H1 (cell line): ENCODE measurements around the gene CCNY.

Source experiments
- CHD2 ChIP-seq: IDR thresholded peaks from 2 replicates; pipeline ENCODE4 v1.6.1; 2012; ENCODE audit warnings: low read length, improper control_type of control experiment
- CTCF ChIP-seq, 3 experiments: IDR thresholded peaks; 1 replicate in 2 of 3; 2 replicates in 1 of 3; pipeline versions ENCODE4 v1.5.1 to v1.6.1; 2011; ENCODE audit warnings: low read length in 3 of 3, mild to moderate bottlenecking in 3 of 3, inconsistent platforms in 2 of 3, low read depth in 1 of 3, moderate library complexity in 1 of 3; ENCODE audit not compliant: insufficient read depth in 1 of 3; ENCODE audit errors: control extremely low read depth in 1 of 3
- E2F6 ChIP-seq: IDR thresholded peaks from 2 replicates; pipeline ENCODE4 v1.6.1; 2012; ENCODE audit warnings: inconsistent platforms
- EZH2 ChIP-seq: fragments of 200-600 bp; sonication (generic); IDR thresholded peaks from 2 replicates; pipeline ENCODE4 v1.7.1; 2012; ENCODE audit warnings: low read depth, mild to moderate bottlenecking, moderate library complexity, low read length, inconsistent platforms; ENCODE audit not compliant: severe bottlenecking
- GABPA ChIP-seq: IDR thresholded peaks from 2 replicates; pipeline ENCODE4 v1.6.1; 2011; ENCODE audit warnings: mild to moderate bottlenecking, low read length, moderate library complexity, borderline replicate concordance; ENCODE audit not compliant: insufficient read depth
- JUND ChIP-seq: IDR thresholded peaks from 2 replicates; pipeline ENCODE4 v1.6.1; 2011; ENCODE audit warnings: mild to moderate bottlenecking, improper control_type of control experiment, low read length
- MAX ChIP-seq: IDR thresholded peaks from 2 replicates; pipeline ENCODE4 v1.6.1; 2012; ENCODE audit warnings: inconsistent platforms
- POLR2A ChIP-seq, 2 experiments: IDR thresholded peaks; 1 replicate in 1 of 2; 2 replicates in 1 of 2; pipeline ENCODE4 v1.6.1; 2011; ENCODE audit warnings: low read depth in 2 of 2, low read length in 2 of 2, mild to moderate bottlenecking in 2 of 2; ENCODE audit errors: control extremely low read depth in 1 of 2
- RAD21 ChIP-seq, 2 experiments: IDR thresholded peaks in 1 of 2; conservative IDR thresholded peaks in 1 of 2; 2 replicates each; pipeline ENCODE4 v1.6.1; 2011; ENCODE audit warnings: low read depth in 2 of 2, low read length in 2 of 2, improper control_type of control experiment in 1 of 2, inconsistent platforms in 1 of 2, mild to moderate bottlenecking in 1 of 2, moderate library complexity in 1 of 2
- RFX5 ChIP-seq: IDR thresholded peaks from 2 replicates; pipeline ENCODE4 v1.6.1; 2011; ENCODE audit warnings: low read depth, low read length, improper control_type of control experiment, borderline replicate concordance
- RNF2 ChIP-seq: fragments of 200-900, 300-1000 bp; sonication (generic); IDR thresholded peaks from 2 replicates; pipeline ENCODE4 v1.7.1; 2016; ENCODE audit warnings: borderline replicate concordance, low read depth, mild to moderate bottlenecking, antibody characterized with exemption, low read length; ENCODE audit not compliant: poor library complexity, severe bottlenecking; ENCODE audit errors: missing control alignments
- TEAD4 ChIP-seq: IDR thresholded peaks from 2 replicates; pipeline ENCODE4 v1.6.1; 2012; ENCODE audit warnings: low read depth, low read length, inconsistent platforms, mixed read lengths

GRCh38 chr10:35506741-35507140, 170.4 kb downstream of the CCNY start:
- TF ChIP-seq TEAD4 (no peak), MAX (no peak), CHD2 (no peak), POLR2A (IDR thresholded peaks at IDR 0.05; ENCODE audit: control extremely low read depth in 1 of 2, low read depth in 2 of 2, low read length in 2 of 2) (no peak), CTCF (IDR thresholded peaks at IDR 0.05; ENCODE audit: control extremely low read depth in 1 of 3, insufficient read depth in 1 of 3, low read depth in 1 of 3, low read length in 3 of 3) (no peak), RAD21 (IDR thresholded peaks at IDR 0.05 in 1 of 2, conservative IDR thresholded peaks at IDR 0.05 in 1 of 2; ENCODE audit: low read depth in 2 of 2, low read length in 2 of 2) (no peak), RFX5 (no peak), JUND (no peak), GABPA (no peak), EZH2 (no peak), E2F6 (no peak), RNF2 (no peak)
